Measurements from ENCODE around the gene CARD14. TPM values are rescaled to one million over a fixed set of nuclear protein-coding genes. Genes with fewer than 3 reads are reported as not detected.

Gene CARD14
- total and polyA plus RNA-seq, 2 of the 13 experiments (the other 11 are each of a cell fraction or from before 2014, with no cell fraction given), result 0.11 TPM; not detected in 1

DNA sequence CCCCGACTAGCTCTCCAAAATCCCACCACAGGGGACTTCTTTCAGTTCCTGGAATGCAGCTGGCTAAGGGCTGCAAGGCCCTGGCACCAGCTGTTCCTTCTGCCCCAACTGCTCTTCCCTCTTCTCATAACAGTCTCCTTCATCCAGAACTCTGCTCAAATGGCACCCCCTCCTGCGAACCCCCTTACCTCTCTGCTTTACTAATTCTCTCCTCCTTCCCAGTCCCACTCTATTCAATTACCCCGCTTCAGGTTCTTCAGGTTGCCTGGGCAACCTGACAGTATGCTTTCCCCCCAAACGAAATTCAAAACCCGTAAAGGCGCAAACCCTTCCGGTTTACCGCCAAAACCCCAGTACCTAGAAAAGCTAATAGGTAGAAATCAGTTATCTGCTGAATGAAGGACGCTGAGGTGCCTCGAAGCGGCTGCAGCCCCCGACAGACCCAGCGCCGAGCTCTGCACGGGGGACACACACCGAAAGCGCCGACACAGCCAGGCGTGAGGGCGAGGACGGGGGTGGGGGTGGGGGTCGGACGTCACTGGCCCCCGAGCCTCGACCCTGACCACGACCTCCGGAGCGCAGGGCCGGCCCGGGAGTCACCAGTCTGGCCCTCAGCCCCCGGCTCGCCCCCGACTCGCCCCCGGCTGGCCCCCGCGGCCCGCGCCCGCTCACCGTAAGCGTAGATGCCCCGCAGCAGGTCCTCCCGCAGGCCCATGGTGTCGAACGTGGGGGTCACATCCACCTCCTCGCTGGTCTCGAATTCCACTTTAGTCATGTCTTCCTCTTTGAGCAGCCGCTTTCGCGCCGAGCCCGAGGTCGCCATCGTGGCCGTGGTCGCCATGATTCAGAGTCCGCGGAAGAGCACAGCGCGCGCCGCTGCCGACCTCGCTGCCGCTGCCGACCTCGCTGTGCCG is 23.5 kb upstream of the CARD14 start (continued):
- TF ChIP-seq, protein P1, sequence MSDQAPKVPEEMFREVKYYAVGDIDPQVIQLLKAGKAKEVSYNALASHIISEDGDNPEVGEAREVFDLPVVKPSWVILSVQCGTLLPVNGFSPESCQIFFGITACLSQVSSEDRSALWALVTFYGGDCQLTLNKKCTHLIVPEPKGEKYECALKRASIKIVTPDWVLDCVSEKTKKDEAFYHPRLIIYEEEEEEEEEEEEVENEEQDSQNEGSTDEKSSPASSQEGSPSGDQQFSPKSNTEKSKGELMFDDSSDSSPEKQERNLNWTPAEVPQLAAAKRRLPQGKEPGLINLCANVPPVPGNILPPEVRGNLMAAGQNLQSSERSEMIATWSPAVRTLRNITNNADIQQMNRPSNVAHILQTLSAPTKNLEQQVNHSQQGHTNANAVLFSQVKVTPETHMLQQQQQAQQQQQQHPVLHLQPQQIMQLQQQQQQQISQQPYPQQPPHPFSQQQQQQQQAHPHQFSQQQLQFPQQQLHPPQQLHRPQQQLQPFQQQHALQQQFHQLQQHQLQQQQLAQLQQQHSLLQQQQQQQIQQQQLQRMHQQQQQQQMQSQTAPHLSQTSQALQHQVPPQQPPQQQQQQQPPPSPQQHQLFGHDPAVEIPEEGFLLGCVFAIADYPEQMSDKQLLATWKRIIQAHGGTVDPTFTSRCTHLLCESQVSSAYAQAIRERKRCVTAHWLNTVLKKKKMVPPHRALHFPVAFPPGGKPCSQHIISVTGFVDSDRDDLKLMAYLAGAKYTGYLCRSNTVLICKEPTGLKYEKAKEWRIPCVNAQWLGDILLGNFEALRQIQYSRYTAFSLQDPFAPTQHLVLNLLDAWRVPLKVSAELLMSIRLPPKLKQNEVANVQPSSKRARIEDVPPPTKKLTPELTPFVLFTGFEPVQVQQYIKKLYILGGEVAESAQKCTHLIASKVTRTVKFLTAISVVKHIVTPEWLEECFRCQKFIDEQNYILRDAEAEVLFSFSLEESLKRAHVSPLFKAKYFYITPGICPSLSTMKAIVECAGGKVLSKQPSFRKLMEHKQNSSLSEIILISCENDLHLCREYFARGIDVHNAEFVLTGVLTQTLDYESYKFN (CRISPR knock-in tag; conservative IDR thresholded peaks at IDR 0.05), result no peak
- TF ChIP-seq GTF2F1 (IDR thresholded peaks at IDR 0.05; ENCODE audit: low read length) (0 out of 2 replicates have a peak, but pooled peaks have one; percentile 1), ZNF766 (CRISPR knock-in tag; IDR thresholded peaks at IDR 0.05; ENCODE audit: borderline replicate concordance) (no peak), ZMYM2 (CRISPR knock-in tag; IDR thresholded peaks at IDR 0.05) (0 out of 2 replicates have a peak, but pooled peaks have one; percentile 30), BRD4 (CRISPR knock-in tag; IDR thresholded peaks at IDR 0.05) (peak; percentile 23; the same call in 1 of the 2 replicates), ZFP36L2 (CRISPR knock-in tag; IDR thresholded peaks at IDR 0.05) (no peak), ZNF263 (CRISPR knock-in tag; IDR thresholded peaks at IDR 0.05) (no peak), ZBTB7A (CRISPR knock-in tag; IDR thresholded peaks at IDR 0.05) (0 out of 2 replicates have a peak, but pooled peaks have one; percentile 29), KAT7 (CRISPR knock-in tag; IDR thresholded peaks at IDR 0.05; ENCODE audit: borderline replicate concordance) (peak; percentile 96; the same call in 1 of the 2 replicates), JUNB (CRISPR knock-in tag; IDR thresholded peaks at IDR 0.05; ENCODE audit: borderline replicate concordance) (no peak), MTF2 (CRISPR knock-in tag; IDR thresholded peaks at IDR 0.05; ENCODE audit: borderline replicate concordance) (0 out of 2 replicates have a peak, but pooled peaks have one; percentile 72), IKZF4 (CRISPR knock-in tag; IDR thresholded peaks at IDR 0.05; ENCODE audit: borderline replicate concordance, low read depth, not compliant biosample characterization) (no peak), ISX (CRISPR knock-in tag; conservative IDR thresholded peaks at IDR 0.05) (0 out of 2 replicates have a peak, but pooled peaks have one; percentile 66)
- TF ChIP-seq, protein P2, sequence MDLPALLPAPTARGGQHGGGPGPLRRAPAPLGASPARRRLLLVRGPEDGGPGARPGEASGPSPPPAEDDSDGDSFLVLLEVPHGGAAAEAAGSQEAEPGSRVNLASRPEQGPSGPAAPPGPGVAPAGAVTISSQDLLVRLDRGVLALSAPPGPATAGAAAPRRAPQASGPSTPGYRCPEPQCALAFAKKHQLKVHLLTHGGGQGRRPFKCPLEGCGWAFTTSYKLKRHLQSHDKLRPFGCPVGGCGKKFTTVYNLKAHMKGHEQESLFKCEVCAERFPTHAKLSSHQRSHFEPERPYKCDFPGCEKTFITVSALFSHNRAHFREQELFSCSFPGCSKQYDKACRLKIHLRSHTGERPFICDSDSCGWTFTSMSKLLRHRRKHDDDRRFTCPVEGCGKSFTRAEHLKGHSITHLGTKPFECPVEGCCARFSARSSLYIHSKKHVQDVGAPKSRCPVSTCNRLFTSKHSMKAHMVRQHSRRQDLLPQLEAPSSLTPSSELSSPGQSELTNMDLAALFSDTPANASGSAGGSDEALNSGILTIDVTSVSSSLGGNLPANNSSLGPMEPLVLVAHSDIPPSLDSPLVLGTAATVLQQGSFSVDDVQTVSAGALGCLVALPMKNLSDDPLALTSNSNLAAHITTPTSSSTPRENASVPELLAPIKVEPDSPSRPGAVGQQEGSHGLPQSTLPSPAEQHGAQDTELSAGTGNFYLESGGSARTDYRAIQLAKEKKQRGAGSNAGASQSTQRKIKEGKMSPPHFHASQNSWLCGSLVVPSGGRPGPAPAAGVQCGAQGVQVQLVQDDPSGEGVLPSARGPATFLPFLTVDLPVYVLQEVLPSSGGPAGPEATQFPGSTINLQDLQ (CRISPR knock-in tag; IDR thresholded peaks at IDR 0.05), result 0 out of 2 replicates have a peak, but pooled peaks have one; percentile 80
- TF ChIP-seq, protein P3, sequence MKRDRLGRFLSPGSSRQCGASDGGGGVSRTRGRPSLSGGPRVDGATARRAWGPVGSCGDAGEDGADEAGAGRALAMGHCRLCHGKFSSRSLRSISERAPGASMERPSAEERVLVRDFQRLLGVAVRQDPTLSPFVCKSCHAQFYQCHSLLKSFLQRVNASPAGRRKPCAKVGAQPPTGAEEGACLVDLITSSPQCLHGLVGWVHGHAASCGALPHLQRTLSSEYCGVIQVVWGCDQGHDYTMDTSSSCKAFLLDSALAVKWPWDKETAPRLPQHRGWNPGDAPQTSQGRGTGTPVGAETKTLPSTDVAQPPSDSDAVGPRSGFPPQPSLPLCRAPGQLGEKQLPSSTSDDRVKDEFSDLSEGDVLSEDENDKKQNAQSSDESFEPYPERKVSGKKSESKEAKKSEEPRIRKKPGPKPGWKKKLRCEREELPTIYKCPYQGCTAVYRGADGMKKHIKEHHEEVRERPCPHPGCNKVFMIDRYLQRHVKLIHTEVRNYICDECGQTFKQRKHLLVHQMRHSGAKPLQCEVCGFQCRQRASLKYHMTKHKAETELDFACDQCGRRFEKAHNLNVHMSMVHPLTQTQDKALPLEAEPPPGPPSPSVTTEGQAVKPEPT (CRISPR knock-in tag; IDR thresholded peaks at IDR 0.05; ENCODE audit: low read depth), result peak; percentile 82; the same call in 1 of the 2 replicates
- TF ChIP-seq, protein P4, sequence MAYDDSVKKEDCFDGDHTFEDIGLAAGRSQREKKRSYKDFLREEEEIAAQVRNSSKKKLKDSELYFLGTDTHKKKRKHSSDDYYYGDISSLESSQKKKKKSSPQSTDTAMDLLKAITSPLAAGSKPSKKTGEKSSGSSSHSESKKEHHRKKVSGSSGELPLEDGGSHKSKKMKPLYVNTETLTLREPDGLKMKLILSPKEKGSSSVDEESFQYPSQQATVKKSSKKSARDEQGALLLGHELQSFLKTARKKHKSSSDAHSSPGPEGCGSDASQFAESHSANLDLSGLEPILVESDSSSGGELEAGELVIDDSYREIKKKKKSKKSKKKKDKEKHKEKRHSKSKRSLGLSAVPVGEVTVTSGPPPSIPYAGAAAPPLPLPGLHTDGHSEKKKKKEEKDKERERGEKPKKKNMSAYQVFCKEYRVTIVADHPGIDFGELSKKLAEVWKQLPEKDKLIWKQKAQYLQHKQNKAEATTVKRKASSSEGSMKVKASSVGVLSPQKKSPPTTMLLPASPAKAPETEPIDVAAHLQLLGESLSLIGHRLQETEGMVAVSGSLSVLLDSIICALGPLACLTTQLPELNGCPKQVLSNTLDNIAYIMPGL (CRISPR knock-in tag; IDR thresholded peaks at IDR 0.05; ENCODE audit: borderline replicate concordance in 1 of 2, low read depth in 1 of 2), result no peak
